Upper lobe of left lung (tissue), 4 donors: Measurements from ENCODE around the gene LAMC1.

Experiments
- POLR2A ChIP-seq, 4 donors: fragments of 450-650 bp; IDR thresholded peaks; one replicate each; pipeline ENCODE4 v1.5.1; 2016 to 2017; ENCODE audit warnings: antibody characterized with exemption in 4 of 4, mild to moderate bottlenecking in 2 of 4
- TF ChIP-seq, protein P1 (sequence below), 6 experiments: fragments of 450-650 bp in 4 of 6; fragments of 200-600 bp in 2 of 6; sonication (generic) in 2 of 6; IDR thresholded peaks; one replicate each; pipeline ENCODE4 v1.5.1; 2016 to 2019; ENCODE audit warnings: antibody characterized with exemption in 6 of 6

DNA sequence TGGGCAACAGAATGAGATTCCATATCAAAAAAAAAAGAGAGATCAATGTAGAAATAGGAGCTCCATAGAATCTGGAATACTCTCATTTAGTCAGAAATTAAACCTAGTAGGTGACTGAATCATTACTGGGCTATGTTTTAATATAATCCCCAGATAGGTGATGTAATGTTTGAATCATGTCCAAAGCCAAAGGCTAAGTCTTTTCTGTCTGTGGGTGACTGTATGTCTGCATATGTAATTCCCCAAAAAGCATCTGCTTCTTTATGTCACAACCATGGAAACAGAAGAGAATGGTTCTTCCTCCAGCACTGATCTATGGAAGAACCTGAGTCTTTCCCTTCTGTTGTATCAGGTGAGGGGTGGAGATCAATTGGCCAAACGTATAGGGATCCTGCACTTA, 168.6 kb downstream of the LAMC1 start:
- no peak for TF ChIP-seq POLR2A (IDR thresholded peaks at IDR 0.05)
- TF ChIP-seq, protein P1, sequence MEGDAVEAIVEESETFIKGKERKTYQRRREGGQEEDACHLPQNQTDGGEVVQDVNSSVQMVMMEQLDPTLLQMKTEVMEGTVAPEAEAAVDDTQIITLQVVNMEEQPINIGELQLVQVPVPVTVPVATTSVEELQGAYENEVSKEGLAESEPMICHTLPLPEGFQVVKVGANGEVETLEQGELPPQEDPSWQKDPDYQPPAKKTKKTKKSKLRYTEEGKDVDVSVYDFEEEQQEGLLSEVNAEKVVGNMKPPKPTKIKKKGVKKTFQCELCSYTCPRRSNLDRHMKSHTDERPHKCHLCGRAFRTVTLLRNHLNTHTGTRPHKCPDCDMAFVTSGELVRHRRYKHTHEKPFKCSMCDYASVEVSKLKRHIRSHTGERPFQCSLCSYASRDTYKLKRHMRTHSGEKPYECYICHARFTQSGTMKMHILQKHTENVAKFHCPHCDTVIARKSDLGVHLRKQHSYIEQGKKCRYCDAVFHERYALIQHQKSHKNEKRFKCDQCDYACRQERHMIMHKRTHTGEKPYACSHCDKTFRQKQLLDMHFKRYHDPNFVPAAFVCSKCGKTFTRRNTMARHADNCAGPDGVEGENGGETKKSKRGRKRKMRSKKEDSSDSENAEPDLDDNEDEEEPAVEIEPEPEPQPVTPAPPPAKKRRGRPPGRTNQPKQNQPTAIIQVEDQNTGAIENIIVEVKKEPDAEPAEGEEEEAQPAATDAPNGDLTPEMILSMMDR (IDR thresholded peaks at IDR 0.05), result no peak
